GM18498 (cell line): ENCODE results near the gene LHFPL5.

ENCODE experiments used
- ATAC-seq: cut with Tn5 transposase; IDR thresholded peaks from one replicate; pipeline ENCODE4 v1.9.1; 2021; ENCODE audit warnings: mild to moderate bottlenecking, moderate library complexity; ENCODE audit not compliant: unreplicated experiment

LHFPL5 gene

GRCh38 chr6:35850208-35850607, 45.1 kb downstream of the LHFPL5 start:
- no peak for ATAC-seq

GRCh38 chr6:35852994-35853393, 47.8 kb downstream of the LHFPL5 start:
- no peak for ATAC-seq

- no peak for ATAC-seq
These were observed 51.1 kb downstream of the LHFPL5 start for GRCh38 chr6:35856250-35856649.

GRCh38 chr6:35857853-35858252, 52.7 kb downstream of the LHFPL5 start:
- ATAC-seq: no peak

GRCh38 chr6:35859367-35859766, 54.2 kb downstream of the LHFPL5 start:
- no peak for ATAC-seq
